ENCODE data around the gene ALKBH2.
"Not testable (repeated sequence)": the region's sequence is repeated elsewhere in the genome, so short reads cannot be mapped to it uniquely, and the experiment has no call there.

ALKBH2 gene

GRCh38 chr12:109069307-109070271, 23.7 kb downstream of the ALKBH2 start:
- H3K36me3 Mint-ChIP-seq (ENCODE audit: low read depth) = peaks cover 6% of the 10 kb centered on the region
- H3K27me3 Mint-ChIP-seq (ENCODE audit: low read depth) = no peaks in the 10 kb centered on the region
- H3K4me1 Mint-ChIP-seq (ENCODE audit: low read depth) = no peaks in the 10 kb centered on the region
- no peaks in the 10 kb centered on the region for H3K9me3 Mint-ChIP-seq
- no peak for DNase-seq (ENCODE audit: low spot score)
- no peak overlapping the region for H3K27ac Mint-ChIP-seq
- no peak overlapping the region for H3K4me3 Mint-ChIP-seq

DNA sequence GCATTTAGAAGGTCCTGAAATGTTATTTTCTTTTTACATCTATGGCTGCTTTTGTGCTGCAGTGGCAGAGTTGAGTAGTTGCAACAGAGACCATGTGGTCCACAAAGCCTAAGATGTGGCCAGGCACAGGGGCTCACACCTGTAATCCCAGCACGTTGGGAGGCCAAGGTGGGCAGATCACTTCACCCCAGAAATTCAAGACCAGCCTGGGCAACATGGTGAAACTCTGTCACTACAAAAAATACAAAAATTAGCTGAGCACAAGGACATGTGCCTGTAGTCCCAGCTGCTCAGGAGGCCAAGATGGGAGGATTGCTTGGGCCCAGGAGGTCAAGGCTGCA, 27.4 kb downstream of the ALKBH2 start:
- H3K36me3 Mint-ChIP-seq (ENCODE audit: low read depth) = peaks cover 4% of the 10 kb centered on the region
- H3K4me3 Mint-ChIP-seq = no peak overlapping the region
- DNase-seq (ENCODE audit: low spot score) = no peak
- H3K27ac Mint-ChIP-seq = no peak overlapping the region
- no peaks in the 10 kb centered on the region for H3K4me1 Mint-ChIP-seq (ENCODE audit: low read depth)
- H3K27me3 Mint-ChIP-seq (ENCODE audit: low read depth) = no peaks in the 10 kb centered on the region
- no peaks in the 10 kb centered on the region for H3K9me3 Mint-ChIP-seq

DNA sequence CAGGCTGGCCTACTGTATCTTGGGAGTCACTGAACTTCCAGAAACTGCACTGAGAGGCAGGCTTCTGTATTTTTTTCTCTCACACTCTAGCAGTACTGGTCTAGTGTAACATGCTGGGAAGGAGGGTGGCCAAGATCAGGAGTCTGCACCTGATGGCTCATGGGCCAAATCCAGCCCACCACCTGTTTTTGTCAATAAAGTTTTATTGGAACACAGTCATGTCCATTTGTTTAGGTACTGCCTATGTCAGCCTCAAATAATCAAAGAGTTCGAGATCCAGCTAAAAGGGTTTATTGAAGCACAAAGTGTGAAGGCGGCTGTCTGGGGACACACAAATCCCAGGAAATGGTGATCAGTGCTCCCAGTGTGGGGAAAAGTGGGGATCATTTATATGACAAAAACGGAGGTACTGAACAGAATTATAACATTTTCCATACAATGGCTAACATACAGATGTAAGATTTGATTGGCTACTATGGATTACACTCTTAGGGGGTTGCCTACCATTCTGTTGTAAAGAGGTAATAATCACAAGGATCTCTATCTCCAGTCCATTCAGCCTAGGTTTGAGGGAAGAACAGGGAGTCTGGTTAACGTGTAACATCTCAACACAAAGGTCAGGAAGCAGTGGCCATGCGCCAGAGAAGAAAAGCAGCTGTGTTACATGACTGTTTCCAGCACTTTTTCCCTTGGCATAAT, 28.0 kb downstream of the ALKBH2 start:
- no peaks in the 10 kb centered on the region for H3K27me3 Mint-ChIP-seq (ENCODE audit: low read depth)
- H3K4me3 Mint-ChIP-seq = no peak overlapping the region
- H3K27ac Mint-ChIP-seq = no peak overlapping the region
- peaks cover 4% of the 10 kb centered on the region for H3K36me3 Mint-ChIP-seq (ENCODE audit: low read depth)
- H3K4me1 Mint-ChIP-seq (ENCODE audit: low read depth) = no peaks in the 10 kb centered on the region
- no peak for DNase-seq (ENCODE audit: low spot score)
- H3K9me3 Mint-ChIP-seq = no peaks in the 10 kb centered on the region

GRCh38 chr12:109064143-109064542, 29.1 kb downstream of the ALKBH2 start:
- Mint-ChIP-seq H3K4me1 (ENCODE audit: low read depth) (no peaks in the 10 kb centered on the region), H3K27ac (no peak overlapping the region), H3K36me3 (ENCODE audit: low read depth) (peaks cover 4% of the 10 kb centered on the region), H3K4me3 (no peak overlapping the region), H3K9me3 (no peaks in the 10 kb centered on the region), H3K27me3 (ENCODE audit: low read depth) (no peaks in the 10 kb centered on the region)
- DNase-seq (ENCODE audit: low spot score) = no peak

GRCh38 chr12:109058773-109059172, 34.5 kb downstream of the ALKBH2 start:
- Mint-ChIP-seq H3K27me3 (ENCODE audit: low read depth) (no peaks in the 10 kb centered on the region), H3K9me3 (no peaks in the 10 kb centered on the region), H3K36me3 (ENCODE audit: low read depth) (peaks cover 2% of the 10 kb centered on the region), H3K27ac (no peak overlapping the region), H3K4me1 (ENCODE audit: low read depth) (peaks cover 4% of the 10 kb centered on the region), H3K4me3 (no peak overlapping the region)
- no peak for DNase-seq (ENCODE audit: low spot score)

DNA sequence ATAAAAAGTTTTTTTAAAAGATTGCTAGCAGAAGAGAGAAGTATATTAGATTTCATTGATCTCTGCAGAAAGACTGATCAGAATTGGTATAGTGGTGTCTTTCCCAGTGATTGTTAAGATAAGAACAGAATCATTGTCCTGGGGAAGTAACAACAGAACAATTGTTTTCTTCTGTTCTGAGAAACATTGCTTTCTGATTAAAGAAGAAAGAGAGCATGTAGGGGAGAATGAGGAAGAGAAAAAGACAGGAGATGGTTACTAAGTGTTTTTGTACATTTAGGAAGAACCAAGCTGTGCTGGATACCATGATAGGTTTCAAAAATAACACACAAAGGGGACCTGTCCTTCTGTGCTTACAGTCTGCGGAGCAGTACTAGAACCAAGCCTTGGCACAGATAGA, 35.9 kb downstream of the ALKBH2 start:
- no peaks in the 10 kb centered on the region for H3K27me3 Mint-ChIP-seq (ENCODE audit: low read depth)
- DNase-seq (ENCODE audit: low spot score) = no peak
- H3K36me3 Mint-ChIP-seq (ENCODE audit: low read depth) = peaks cover 2% of the 10 kb centered on the region
- no peak overlapping the region for H3K27ac Mint-ChIP-seq
- H3K4me3 Mint-ChIP-seq = no peak overlapping the region
- peaks cover 5% of the 10 kb centered on the region for H3K4me1 Mint-ChIP-seq (ENCODE audit: low read depth)
- H3K9me3 Mint-ChIP-seq = no peaks in the 10 kb centered on the region

GRCh38 chr12:109056891-109057290, 36.4 kb downstream of the ALKBH2 start:
- no peak for DNase-seq (ENCODE audit: low spot score)
- Mint-ChIP-seq H3K4me1 (ENCODE audit: low read depth) (peaks cover 9% of the 10 kb centered on the region), H3K27me3 (ENCODE audit: low read depth) (no peaks in the 10 kb centered on the region), H3K9me3 (no peaks in the 10 kb centered on the region), H3K4me3 (no peak overlapping the region), H3K36me3 (ENCODE audit: low read depth) (peaks cover 5% of the 10 kb centered on the region), H3K27ac (no peak overlapping the region)

DNA sequence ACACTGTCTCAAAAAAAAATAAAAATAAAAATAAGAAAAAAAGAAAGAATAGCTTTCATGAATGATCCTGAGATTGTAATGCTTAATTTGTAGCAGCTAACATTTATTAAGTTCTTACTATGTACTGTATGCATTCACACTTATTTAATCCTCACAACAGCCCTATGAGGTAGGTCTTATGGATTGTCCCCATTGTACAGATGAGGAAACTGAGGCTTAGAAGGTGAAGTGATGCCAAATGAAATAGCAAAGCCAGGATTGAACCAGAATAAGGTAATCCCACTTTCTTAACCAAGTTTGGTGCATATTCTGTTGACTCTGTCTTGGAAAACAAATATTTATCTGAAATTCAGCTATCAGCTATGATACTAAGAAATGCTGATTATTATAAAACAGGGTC, 38.8 kb downstream of the ALKBH2 start:
- peak overlapping the region; percentile 52 for H3K27ac Mint-ChIP-seq

GRCh38 chr12:109054124-109054513, 39.2 kb downstream of the ALKBH2 start:
- H3K4me1 Mint-ChIP-seq (ENCODE audit: low read depth); H3K9me3 Mint-ChIP-seq; DNase-seq (ENCODE audit: low spot score); H3K27me3 Mint-ChIP-seq (ENCODE audit: low read depth); H3K36me3 Mint-ChIP-seq (ENCODE audit: low read depth): not testable (repeated sequence)
- Mint-ChIP-seq H3K27ac (peak overlapping the region; percentile 98), H3K4me3 (peak overlapping the region; percentile 94)

More for the DNA sequence above, 38.8 kb downstream of the ALKBH2 start:
- H3K36me3 Mint-ChIP-seq (ENCODE audit: low read depth) = peaks cover 5% of the 10 kb centered on the region
- H3K27me3 Mint-ChIP-seq (ENCODE audit: low read depth) = no peaks in the 10 kb centered on the region
- peaks cover 9% of the 10 kb centered on the region for H3K4me1 Mint-ChIP-seq (ENCODE audit: low read depth)
- DNase-seq (ENCODE audit: low spot score) = no peak
- no peaks in the 10 kb centered on the region for H3K9me3 Mint-ChIP-seq
- peak overlapping the region; percentile 29 for H3K4me3 Mint-ChIP-seq

DNA sequence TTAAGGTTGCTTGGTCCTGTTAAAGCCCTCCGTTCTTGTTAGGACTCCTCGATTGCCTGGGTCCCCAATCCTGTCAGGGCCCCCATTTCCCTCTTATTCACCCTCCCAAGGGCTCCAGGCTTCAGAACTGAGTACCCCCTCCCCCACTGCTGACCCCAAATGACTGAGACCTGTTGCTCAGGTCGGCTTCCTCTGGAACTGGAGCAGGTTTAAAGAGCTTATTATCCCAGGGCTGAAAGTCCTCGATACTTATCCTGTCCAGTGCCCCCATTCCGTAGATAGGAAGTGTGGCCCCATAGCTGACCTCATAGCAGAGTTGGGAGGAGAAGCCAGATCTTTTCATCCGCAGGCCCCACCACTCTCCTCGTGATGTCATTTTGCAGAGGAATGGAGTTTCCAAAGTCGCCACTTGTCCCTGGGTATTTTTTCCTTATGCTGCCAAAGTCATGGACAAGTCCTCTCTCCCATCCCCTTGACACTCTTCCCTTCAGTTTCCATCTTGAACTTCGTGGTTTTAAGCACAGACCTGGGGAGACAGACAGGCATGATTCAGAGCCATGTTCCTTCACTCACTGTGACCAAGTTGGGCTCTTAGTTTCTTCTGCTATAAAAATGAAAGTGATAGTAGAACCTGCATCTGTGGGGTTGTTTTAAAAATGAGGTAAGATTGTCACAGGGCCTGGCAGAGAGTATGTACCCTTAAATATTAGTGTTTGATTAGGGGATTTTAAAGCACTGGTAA, 39.7 kb downstream of the ALKBH2 start:
- Mint-ChIP-seq H3K4me3 (peak overlapping the region; percentile 94), H3K4me1 (ENCODE audit: low read depth) (peaks cover 9% of the 10 kb centered on the region), H3K9me3 (no peaks in the 10 kb centered on the region), H3K27me3 (ENCODE audit: low read depth) (no peaks in the 10 kb centered on the region), H3K27ac (peak overlapping the region; percentile 98), H3K36me3 (ENCODE audit: low read depth) (peaks cover 5% of the 10 kb centered on the region)
- DNase-seq (ENCODE audit: low spot score) = peak; percentile 33

DNA sequence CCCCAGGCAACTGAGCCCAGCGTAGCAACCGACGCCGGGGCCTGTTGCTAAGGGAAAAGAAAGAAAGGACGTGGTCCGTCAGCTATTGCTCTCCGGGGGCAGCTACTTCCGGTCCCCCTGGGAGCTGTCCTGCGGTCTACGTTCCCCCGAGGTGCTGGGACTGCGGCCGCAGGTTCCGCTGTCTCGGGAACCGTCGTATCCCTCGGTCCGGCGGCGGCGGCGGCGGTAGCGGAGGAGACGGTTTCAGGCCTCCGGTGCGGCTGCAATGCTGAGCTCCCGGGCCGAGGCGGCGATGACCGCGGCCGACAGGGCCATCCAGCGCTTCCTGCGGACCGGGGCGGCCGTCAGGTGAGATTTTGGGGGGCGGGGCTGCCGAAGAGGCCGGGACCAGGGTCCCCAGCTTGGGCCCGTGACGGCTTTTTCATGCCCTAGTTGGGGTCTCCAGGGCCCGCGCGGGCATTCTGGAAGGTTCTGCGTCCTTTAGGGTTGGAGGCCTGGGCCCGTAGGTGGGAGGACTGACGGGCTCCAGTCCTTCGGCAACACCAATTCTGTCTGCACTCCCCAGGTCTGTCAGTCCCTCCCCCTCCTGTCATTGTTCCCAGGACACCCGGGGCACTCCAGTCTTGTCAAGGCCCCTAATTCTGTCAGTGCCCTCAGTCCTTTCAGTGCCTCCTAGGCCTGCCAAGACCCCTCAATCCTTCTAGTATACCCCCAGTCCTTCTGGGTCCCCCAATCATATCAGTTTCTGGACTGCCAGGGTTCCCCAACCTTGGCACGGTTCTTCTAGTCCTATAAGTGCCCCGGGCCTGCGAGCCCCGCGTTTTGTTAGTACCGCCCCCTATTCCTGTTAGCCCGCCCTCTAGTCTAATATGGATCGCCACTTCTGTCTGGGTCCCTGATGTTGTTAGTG, 40.6 kb downstream of the ALKBH2 start, which contains the start of gene USP30:
TSS of gene USP30 (plus strand) at position 163 of the 910 bp plus-strand sequence. CDS start at position 266, 103 bp downstream.
- H3K4me1 Mint-ChIP-seq (ENCODE audit: low read depth) = peaks cover 9% of the 10 kb centered on the region
- peak within 1 kb of the TSS; percentile 94 for H3K4me3 Mint-ChIP-seq

GRCh38 chr12:109052097-109052413, 41.2 kb downstream of the ALKBH2 start:
- peak overlapping the region; percentile 94 for H3K4me3 Mint-ChIP-seq
- no peaks in the 10 kb centered on the region for H3K27me3 Mint-ChIP-seq (ENCODE audit: low read depth)
- H3K36me3 Mint-ChIP-seq (ENCODE audit: low read depth) = peaks cover 5% of the 10 kb centered on the region
- H3K9me3 Mint-ChIP-seq = no peaks in the 10 kb centered on the region
- no peak for DNase-seq (ENCODE audit: low spot score)
- H3K4me1 Mint-ChIP-seq (ENCODE audit: low read depth) = peaks cover 10% of the 10 kb centered on the region
- H3K27ac Mint-ChIP-seq = peak overlapping the region; percentile 83

More for the DNA sequence above, 40.6 kb downstream of the ALKBH2 start, which contains the start of gene USP30:
- H3K27me3 Mint-ChIP-seq (ENCODE audit: low read depth) = no peaks in the 10 kb centered on the region
- H3K27ac Mint-ChIP-seq = peak within 1 kb of the TSS; percentile 98
- no peaks in the 10 kb centered on the region for H3K9me3 Mint-ChIP-seq
- peak; percentile 81 for DNase-seq (ENCODE audit: low spot score)
- H3K36me3 Mint-ChIP-seq (ENCODE audit: low read depth) = peaks cover 5% of the 10 kb centered on the region

- H3K27ac Mint-ChIP-seq; H3K27me3 Mint-ChIP-seq (ENCODE audit: low read depth); H3K9me3 Mint-ChIP-seq; H3K36me3 Mint-ChIP-seq (ENCODE audit: low read depth); DNase-seq (ENCODE audit: low spot score); H3K4me3 Mint-ChIP-seq: not testable (repeated sequence)
- peaks cover 11% of the 10 kb centered on the region for H3K4me1 Mint-ChIP-seq (ENCODE audit: low read depth)
These were observed 43.5 kb downstream of the ALKBH2 start for GRCh38 chr12:109049794-109050193.
